Amniotic epithelial cell (primary cell): Measurements from ENCODE around the gene GIMAP5.

Experiments used
- DNase-seq: peaks from one replicate; pipeline ENCODE4 v3.0.0-alpha.2; 2010; ENCODE audit warnings: low read depth

The GIMAP5 gene

GRCh38 chr7:150737265-150738055 lies at the start of gene GIMAP5:
Gene GIMAP5, plus strand, starts transcription at chr7:150737418. Its CDS starts 3,467 bp downstream, at chr7:150740885.
- no peak for DNase-seq

- DNase-seq: no peak
Measured at GRCh38 chr7:150688630-150689029, 48.6 kb upstream of the GIMAP5 start.

- DNase-seq: no peak
Measured at GRCh38 chr7:150695654-150696053, 41.6 kb upstream of the GIMAP5 start.

DNA sequence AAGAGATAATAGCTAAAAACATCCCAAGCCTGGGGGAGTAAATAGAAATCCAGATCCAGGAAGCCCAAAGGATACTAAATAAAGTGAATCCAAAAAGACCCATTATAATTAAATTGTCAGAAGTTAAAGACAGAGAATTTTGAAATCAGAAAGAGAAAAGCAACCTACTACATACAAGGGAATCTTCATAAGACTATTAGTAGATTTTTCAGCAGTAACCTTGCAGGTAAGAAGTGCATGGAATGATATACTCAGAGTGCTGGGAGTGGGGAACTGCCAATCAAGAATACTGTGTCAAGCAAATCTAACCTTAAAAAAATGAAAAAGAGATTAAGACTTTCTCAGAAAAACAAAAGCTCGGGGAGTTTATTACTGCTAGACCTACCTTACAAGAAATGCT lies 34.0 kb upstream of the GIMAP5 start:
- DNase-seq: no peak

- no peak for DNase-seq
Measured at GRCh38 chr7:150715293-150715692, 21.9 kb upstream of the GIMAP5 start.

DNA sequence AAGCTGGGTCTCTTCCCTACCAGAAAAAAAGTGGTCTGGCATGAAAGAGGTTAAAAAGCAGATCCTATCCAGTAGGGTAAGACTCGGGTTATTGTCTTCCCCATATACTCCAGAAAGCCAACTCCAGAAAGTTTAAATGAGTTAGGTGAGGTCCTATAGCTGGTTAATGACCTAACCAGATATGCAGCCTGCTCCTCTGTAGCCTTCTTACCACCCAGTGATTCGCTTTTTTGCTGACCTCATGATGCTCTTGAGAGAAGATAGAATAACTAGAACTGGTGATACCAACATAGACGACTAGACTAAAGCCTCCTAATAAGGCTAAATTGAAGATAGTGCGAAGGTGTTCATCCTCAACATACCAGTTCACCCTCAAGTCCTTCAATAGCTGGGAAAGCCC lies 21.5 kb upstream of the GIMAP5 start:
- no peak for DNase-seq

DNA sequence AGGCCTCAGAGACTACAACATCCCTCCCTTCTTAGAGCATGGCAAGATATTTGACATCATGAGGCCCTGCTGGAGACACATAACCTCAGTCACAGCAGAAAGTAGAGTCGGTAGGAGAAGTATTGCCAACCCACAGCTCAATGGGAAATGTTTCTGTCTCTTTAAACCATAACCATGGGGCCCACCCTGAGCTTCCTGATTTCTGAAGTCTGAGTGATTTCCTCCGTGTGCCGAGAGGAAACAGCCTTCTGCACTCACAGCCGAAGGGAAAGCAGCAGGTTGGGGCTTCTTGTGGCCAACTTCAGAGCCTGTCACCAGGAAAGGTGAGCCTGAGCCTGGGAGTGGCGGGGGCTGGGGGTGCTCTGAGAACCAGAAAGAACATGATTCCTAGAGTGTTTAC lies 20.9 kb upstream of the GIMAP5 start, which contains the start of gene GIMAP1:
TSS of gene GIMAP1 (plus strand) at position 246 of the 400 bp plus-strand sequence. CDS start 2,435 bp downstream, outside the sequence.
- DNase-seq: no peak

GRCh38 chr7:150716939-150717338 lies 20.3 kb upstream of the GIMAP5 start:
- no peak for DNase-seq

- DNase-seq: no peak
Measured at GRCh38 chr7:150717814-150718420, 19.3 kb upstream of the GIMAP5 start.

- DNase-seq: no peak
Measured at GRCh38 chr7:150719436-150719835, 17.8 kb upstream of the GIMAP5 start.

DNA sequence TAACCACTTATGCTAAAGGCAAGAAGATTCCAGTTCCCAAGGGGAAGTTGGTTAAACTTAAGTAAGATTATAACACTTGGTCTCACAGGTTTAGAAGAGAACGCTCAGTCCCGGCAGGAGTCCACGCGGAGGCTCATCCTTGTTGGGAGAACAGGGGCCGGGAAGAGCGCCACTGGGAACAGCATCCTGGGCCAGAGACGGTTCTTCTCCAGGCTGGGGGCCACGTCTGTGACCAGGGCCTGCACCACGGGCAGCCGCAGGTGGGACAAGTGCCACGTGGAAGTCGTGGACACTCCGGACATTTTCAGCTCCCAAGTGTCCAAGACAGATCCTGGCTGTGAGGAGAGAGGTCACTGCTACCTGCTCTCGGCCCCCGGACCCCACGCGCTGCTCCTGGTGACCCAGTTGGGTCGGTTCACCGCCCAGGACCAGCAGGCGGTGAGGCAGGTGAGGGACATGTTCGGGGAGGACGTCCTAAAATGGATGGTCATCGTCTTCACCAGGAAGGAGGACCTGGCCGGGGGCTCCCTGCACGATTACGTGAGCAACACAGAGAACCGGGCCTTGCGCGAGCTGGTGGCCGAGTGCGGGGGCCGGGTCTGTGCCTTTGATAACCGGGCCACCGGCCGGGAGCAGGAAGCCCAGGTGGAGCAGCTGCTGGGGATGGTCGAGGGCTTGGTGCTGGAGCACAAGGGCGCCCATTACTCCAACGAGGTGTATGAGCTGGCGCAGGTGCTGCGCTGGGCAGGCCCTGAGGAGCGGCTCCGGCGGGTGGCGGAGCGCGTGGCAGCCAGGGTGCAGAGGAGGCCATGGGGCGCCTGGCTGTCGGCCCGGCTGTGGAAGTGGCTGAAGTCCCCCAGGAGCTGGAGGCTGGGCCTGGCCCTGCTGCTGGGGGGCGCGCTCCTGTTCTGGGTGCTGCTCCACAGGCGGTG lies 17.0 kb upstream of the GIMAP5 start:
- DNase-seq: no peak

DNA sequence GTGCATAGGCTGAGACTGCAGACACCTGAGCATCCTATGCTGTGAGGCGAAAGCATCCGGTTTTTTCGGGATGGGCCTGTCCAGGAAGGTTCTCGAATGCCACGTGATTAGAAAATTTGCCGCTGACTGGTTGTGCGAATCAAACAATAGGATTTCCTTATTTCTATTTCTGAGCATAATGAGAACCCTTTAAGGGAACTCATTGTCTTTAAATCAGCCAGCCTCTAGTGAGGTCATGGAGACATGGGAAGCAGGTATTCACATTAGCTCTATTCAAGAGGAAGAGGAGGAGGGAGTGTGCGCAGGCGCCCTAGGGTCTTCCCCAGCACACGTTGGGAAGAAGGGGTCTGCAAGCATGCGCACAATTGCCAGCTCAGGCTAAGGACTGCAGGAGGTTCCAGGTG lies 15.2 kb upstream of the GIMAP5 start:
- DNase-seq: no peak

GRCh38 chr7:150722431-150722931 lies 14.7 kb upstream of the GIMAP5 start:
- DNase-seq: no peak

GRCh38 chr7:150723467-150723866 lies 13.8 kb upstream of the GIMAP5 start:
- DNase-seq: no peak

DNA sequence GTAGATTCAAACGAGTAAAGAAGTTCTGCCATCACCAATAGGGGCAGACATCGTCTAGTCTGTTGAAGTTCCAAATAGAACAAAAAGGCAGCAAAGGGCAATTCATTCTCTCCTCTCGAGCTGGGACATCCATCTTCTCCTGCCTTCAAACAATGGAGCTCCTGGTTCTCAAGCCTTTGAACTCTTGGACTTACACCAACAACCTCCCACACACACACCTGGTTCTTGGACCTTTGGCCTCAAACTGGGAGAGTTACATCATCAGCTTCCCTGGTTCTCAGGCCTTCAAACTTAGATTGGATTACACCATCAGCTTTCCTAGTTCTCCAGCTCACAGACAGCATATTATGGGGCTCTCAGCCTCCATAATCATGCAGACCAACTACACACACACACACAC lies 9.8 kb upstream of the GIMAP5 start:
- no peak for DNase-seq

DNA sequence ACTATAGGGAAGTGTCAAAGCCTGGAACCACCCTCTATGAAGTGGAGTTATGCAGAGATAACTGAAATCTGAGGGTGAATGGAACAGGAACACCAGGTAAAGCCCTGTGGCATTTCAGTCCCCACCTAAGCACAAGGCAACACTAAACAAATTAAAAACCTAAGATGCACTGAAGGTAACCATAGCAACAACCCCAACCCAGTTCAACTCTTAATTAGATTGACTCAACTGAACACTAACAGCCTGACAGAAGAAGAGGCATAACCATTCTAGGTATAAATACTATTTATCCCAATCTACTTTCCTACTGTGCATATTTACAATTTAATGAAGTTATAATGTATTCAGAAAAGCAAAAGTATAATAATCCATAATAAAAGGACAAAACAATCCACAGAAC lies 9.2 kb upstream of the GIMAP5 start:
- no peak for DNase-seq

GRCh38 chr7:150728609-150729008 lies 8.6 kb upstream of the GIMAP5 start:
- no peak for DNase-seq

DNA sequence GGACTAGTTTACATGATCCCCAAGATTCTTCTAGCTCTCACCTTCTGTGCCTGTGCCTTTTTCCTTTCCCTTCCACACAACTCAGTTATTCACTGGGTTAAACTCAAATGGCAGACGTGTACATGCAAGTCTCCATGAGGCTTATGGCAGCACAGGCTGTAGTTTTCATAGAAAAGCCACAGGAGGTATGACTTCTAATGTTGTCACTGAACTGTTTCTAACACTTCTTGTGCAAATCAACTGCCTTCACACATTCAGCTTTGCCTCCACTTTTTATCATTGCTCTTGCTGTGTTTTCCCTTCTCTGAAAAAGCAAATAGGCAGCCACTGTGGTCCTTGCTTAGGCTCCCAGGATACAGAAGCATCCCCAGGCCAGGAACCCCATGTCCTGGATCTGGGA lies 5.3 kb upstream of the GIMAP5 start:
- no peak for DNase-seq

GRCh38 chr7:150732786-150733481 lies 4.3 kb upstream of the GIMAP5 start:
- no peak for DNase-seq

DNA sequence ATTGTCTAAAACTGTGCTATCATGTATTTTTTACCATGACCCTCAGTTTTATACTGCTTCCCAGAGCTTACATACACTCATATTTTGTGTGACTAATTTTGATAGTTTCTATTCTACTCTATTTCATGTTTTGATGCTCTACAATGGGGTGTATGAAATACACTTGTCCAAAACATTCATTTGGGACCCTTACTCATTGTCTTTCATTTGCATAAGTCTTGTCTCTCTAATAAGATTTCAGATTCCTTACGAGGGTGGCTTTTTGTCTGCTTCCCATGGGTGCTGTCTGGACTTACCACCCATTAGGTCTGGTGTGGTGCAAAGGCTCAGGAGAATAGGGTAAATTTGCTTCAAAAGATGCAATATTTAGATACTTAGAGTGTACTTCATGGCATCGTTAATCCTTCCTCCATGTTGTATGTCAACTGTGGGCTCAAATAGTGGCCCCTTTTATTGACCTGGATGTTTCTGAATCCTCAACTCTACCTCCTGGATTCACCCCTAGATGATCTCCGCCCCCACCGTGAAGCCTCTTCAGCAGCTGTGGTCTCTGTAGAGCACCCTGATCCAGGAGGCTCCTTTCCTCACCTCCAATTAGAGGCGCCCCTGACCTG lies 3.6 kb upstream of the GIMAP5 start:
- DNase-seq: no peak

GRCh38 chr7:150734254-150734653 lies 3.0 kb upstream of the GIMAP5 start:
- no peak for DNase-seq
